ENCODE results near the gene VWF.

- TF ChIP-seq CTCF (IDR thresholded peaks at IDR 0.05; ENCODE audit: low read depth, low read length) (no peak), EZH2phosphoT487 (IDR thresholded peaks at IDR 0.05; ENCODE audit: low read depth) (no peak)
Observed at GRCh38 chr12:5902736-5903135, 221.7 kb downstream of the VWF start.
